Epidermal melanocyte (primary cell): ENCODE measurements around the gene SOWAHD.
"Not testable (repeated sequence)": the region's sequence is repeated elsewhere in the genome, so short reads cannot be mapped to it uniquely, and the experiment has no call there.

Experiments used
- DNase-seq: peaks from one replicate; pipeline ENCODE4 v3.0.0; 2011; ENCODE audit warnings: low spot score; ENCODE audit not compliant: insufficient read length

SOWAHD gene, protein sequence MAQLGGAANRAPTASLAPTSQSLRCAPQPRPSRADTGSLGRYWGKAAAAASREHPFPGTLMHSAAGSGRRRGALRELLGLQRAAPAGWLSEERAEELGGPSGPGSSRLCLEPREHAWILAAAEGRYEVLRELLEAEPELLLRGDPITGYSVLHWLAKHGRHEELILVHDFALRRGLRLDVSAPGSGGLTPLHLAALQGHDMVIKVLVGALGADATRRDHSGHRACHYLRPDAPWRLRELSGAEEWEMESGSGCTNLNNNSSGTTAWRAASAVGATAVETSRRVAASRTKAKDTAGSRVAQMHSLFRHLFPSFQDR

DNA sequence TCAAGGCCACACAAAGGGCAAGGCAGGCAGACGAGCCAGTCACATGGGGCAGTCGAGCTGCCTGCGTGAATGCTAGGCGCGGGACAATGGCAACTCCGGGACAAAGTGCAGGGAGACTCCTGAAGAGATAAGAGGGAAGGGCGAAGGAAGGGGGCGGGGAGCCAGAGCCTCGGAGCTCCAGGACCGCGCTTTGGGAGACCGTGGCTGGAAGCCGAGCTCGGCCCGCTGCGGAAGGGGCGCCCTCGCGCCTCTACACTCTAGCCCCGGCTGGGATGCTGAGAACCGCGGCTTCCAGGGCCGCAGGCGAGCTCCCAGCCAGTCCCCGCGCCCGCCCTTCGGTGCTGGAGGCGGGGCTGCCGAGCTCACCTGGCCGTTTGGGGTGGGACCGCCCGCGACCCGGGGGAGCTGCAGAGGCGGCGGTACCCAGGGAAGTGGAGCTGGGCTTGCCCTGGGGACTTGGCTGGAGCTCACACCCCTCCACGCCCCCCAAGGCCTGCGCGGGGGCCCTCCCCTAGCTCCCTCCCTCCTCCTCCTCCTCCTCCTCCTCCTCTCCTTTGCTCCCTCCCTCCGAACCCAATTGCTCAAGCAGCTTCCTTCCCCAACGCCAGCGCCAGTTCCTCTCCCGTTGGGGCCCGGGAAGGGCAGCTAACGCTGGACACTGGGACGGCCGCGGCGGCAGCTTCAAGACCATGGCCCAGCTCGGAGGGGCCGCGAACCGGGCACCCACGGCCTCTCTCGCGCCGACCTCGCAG, at the start of gene SOWAHD:
SOWAHD (plus strand) TSS at position 610 of the 752 bp plus-strand sequence; CDS start at position 690, 80 bp downstream.
- DNase-seq = no peak

GRCh38 chrX:119708936-119709335, 49.5 kb upstream of the SOWAHD start:
- no peak for DNase-seq

DNA sequence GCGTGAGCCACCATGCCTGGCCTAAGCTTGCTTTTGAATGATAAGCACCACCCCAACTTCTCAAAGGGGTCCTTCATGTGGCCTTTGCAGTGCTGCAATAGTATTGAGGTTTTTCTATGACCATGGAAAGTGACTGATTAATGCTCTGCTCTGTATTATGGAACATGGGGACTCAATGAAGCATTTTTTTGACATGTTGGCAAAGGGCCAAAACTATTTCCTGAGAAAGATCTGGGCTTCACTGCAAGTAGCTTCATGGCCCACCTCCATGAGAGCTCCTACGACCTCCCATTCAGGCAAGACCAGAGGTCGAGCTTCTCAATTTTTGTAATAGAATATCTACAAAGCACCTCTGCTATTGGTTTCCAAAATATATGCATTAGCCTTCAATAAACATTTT, 48.8 kb upstream of the SOWAHD start:
- no peak for DNase-seq

GRCh38 chrX:119721487-119721886, 36.9 kb upstream of the SOWAHD start:
- DNase-seq = no peak

DNA sequence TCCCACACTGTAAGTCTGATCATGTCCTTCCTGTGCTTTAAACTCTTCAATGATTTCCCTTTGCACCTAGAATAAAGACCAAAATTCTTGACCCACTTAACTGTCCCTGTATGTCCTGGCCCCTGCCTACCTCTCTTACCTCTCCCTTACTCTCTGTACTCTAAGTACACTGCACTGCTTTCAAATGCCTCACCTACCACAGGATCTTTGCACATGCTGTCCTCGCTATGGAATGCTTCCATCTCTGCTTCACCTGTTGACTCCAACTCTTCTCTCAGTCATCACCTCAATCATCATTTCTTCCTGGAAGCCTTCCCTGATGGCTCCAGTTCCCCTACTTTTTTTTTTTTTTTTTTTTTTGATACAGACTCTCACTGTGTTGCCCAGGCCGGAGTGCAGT, 36.5 kb upstream of the SOWAHD start:
- DNase-seq = no peak

DNA sequence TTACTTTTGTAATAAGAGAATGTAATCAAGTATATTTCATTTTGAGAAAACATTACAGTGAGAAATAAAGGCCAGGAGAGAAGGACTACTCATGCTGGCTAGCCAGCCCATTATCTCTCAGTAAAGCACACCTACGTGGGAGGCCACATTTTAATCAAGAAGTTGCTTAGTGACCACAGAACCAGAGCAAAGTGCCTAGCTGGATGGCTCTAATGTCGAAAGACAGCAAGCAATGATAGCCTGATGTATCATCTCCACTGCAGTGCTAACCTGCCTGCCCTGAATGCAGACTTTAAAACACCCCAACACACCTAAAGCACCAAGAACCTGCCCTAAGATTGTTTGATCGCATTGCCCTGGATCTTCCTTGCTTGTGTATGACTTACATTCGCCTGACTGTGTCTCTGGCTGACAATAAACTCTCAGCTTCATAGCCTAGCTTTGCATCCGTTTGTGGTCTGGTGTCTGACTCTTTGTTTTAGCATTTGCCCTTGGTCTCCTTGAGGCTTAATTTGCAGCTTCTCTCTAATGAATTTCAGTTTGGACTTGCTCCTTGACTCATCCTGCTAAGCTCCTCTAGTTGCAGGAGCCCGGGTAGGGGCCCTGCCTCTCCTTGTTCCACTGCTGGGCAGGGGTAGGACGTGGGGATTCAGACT, 31.4 kb upstream of the SOWAHD start:
- no peak for DNase-seq

- no peak for DNase-seq
Measured at GRCh38 chrX:119728487-119728886, 29.9 kb upstream of the SOWAHD start.

GRCh38 chrX:119729408-119730201, 28.8 kb upstream of the SOWAHD start:
- no peak for DNase-seq

GRCh38 chrX:119734897-119735339, 23.5 kb upstream of the SOWAHD start:
- no peak for DNase-seq

DNA sequence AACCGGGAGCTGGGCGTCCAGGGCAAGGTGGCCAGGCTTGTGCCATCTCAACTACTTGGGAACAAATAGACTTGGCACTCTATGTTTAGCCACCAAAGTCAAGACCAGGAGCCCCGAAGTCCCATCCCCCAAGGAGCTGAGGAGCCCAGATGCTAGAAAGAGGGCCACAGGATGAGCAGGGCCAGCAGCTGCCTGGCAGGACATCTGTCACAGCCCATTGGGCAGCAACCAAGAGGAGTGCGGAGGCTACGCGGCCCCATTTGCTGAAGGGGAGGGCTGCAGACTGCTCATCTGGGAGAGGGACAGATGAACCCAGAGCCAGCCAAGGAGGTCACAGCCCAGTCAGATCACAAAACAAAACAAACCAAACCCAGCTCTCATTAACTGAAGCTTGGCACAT, 22.9 kb upstream of the SOWAHD start:
- DNase-seq = no peak

- DNase-seq = no peak
Measured at GRCh38 chrX:119736206-119736764, 22.1 kb upstream of the SOWAHD start.

DNA sequence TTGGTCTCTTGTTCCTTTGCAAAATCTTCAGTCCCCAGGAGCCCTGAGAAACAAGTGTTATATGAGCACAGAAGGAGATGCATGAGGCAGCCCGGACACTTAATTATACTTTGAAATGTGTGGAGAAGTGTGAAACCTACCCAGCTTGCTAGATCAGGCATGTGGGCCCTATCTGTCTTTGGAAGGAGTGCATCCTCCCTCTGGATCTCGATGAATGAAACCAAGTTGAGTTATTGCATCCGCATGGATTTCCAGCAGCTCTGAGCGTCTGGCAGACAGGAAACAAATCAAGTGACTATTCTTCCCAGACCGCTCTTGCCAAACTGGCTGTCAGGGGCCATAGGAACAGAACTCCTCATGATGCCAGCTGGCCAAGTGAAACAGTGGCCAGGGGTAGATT, 19.6 kb upstream of the SOWAHD start:
- DNase-seq = no peak

DNA sequence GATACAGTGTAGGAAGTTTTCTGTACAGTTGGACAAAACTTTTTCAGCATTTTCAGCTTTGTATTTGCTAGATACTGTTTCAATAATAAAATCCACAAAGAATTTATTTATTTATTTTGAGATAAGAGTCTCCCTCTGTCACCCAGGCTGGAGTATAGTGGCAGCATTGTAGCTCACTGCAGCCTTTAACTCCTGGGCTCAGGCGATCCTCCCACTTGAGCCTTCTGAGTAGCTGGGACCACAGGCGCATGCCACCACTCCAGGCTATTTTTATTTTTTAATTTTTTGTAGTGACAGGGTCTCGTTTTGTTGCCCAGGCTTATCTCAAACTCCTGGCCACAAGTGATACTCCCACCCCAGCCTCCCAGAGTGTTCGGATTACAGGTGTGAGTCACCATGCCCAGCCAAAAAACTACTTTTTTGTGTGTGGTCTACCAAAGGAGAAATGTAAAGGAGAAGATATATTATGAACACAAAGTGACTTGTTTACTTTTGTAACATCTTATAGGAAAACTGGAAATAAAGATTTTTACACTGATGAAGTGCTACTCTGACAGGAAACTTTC, 13.0 kb upstream of the SOWAHD start:
- no peak for DNase-seq

- DNase-seq = not testable (repeated sequence)
Measured at GRCh38 chrX:119750131-119750530, 8.3 kb upstream of the SOWAHD start.

DNA sequence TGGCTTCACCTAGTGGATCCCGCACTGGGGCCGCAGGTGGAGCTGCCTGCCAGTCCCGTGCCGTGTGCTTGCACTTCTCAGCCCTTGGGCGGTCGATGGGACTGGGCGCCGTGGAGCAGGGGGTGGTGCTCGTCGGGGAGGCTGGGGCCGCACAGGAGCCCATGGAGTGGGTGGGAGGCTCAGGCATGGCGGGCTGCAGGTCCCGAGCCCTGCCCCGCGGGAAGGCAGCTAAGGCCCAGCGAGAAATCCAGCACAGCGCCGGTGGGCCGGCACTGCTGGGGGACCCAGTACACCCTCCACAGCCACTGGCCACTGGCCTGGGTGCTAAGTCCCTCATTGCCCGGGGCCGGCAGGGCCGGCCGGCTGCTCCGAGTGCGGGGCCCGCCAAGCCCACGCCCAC, 7.6 kb upstream of the SOWAHD start:
- DNase-seq = not testable (repeated sequence)

GRCh38 chrX:119753001-119753400, 5.4 kb upstream of the SOWAHD start:
- no peak for DNase-seq

GRCh38 chrX:119753639-119754257, 4.6 kb upstream of the SOWAHD start:
- DNase-seq = no peak

- DNase-seq = no peak
Measured at GRCh38 chrX:119755981-119756533, 2.3 kb upstream of the SOWAHD start.

DNA sequence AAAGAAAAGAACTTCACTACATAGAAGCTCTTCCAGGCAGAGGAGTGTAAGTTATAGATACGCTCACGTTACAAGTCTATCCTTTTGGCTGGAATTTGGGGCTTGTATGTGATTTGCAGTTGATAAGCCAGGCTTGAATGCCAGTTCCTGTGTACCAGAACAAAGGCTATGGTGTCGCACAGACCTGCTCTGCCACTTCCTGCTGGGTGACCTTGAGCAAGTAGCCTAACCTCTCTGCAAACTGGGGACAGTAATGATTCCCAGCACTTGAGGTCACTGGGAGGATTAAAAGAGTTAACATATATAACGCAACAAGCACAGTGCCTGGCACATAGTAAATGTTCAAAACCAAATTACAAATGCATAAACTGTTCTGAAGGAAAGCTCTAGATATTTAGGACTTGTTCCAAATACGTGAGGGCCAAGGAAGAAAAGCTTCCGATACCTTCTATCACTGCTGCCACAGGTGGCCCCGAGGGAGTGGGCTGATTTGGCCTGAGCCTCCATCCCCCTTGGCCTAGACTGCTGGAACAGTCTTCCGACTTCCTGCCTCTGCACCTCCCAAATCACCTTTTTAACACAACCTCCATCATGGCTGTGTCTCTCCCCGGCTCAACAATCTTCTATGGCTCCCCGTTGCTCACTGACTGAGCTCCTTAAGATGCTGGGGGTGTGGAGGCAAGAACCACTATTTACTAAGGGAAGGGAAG, 1.3 kb upstream of the SOWAHD start:
- no peak for DNase-seq

DNA sequence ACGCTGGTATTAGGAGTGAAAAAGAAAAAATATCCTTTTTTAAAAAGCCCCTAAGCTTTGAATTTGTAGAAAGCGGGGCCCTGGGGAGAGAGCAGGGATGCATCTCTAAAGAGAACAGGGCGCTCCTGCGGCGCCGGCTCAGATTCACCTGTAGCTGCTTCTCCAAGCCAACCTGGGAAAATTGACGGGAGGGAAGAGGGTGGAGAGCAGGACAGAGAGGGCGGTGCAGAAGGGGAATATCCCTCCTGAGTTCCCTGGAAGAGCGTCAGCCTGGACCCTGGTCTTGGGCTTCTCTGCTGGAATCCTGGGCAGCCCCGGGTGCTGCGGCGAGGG, 776 bp upstream of the SOWAHD start:
- DNase-seq = no peak
